Activated CD8-positive, alpha-beta memory T cell treated with anti-CD3 and anti-CD28 coated beads, Interleukin-2, amount 50 U/mL, for 24 hours (primary cell): ENCODE results near the gene CALN1.
"Not testable (repeated sequence)": the region's sequence is repeated elsewhere in the genome, so short reads cannot be mapped to it uniquely, and the experiment has no call there.

Source experiments
- DNase-seq: peaks from one replicate; pipeline ENCODE4 v3.0.0-alpha.2; 2020; ENCODE audit errors: extremely low read depth

CALN1 gene

DNA sequence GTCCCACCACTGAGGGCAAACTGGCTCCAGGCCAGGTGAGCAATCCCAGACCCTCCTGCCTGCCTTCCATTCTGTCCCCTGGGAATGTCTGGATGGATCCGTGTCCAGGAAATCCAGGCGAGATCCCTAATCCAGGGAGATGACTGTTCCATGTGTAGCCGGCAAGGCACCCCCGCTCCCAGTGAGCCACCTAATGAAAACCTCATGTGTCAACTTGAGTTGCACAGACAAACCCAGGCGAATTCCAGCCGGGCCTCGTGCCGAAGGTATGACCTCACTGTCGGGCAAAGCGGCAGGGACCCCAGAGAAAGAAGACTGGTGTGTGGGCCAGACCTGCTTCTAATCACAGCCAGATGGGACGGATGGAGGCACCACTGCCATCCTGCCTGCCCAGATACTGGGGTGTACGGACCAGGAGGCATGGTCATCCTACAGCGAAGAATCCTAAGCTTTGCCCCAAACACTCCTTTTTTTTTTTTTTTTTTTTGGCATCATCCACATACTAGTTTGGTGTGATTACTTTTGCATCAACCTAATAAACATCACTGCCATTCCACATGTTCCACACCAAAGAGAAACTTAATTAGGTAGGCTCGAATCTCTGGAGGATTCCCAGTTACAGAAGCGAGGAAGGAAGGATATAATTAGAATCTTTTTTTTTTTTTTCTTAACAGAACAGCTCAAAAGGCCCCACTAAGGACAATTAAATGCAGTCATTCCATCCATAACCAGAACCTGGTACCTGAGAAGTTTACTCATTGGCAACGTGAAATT lies 313.1 kb downstream of the CALN1 start:
- DNase-seq = no peak

DNA sequence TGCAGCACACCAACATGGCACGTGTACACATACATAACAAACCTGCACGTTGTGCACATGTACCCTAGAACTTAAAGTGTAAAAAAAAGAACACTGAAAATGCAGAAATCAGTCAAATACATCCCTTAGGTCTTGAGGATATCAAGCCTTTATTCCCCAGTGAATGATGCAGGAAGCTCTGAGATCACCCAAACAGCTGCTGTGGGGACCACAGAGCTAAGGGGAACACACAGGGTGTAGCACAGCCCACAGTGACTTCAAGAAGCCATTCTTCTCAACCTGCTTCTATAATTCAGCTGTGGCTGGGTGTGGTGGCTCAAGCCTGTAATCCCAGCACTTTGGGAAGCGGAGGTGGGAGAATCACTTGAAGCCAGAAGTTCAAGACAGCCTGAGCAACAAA lies 314.9 kb downstream of the CALN1 start:
- no peak for DNase-seq

DNA sequence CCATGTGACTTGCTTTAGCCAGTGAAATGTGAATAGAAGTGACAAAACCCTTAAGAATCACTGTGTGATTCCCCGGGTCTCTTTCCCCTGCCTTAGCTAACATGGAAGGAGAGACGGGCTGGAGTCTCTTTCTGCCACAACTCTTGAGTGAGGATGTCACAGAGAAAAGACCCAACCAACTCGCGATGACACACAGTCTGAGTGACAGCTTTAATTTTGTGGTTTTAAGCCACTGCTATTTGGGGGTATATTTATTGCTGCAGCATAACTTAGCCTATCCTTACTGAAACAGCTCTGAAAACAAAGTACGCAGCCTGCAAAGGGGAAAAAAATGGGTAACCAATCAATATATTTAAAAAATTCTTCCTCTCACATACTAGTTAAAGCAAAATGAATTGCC lies 319.4 kb downstream of the CALN1 start:
- no peak for DNase-seq

DNA sequence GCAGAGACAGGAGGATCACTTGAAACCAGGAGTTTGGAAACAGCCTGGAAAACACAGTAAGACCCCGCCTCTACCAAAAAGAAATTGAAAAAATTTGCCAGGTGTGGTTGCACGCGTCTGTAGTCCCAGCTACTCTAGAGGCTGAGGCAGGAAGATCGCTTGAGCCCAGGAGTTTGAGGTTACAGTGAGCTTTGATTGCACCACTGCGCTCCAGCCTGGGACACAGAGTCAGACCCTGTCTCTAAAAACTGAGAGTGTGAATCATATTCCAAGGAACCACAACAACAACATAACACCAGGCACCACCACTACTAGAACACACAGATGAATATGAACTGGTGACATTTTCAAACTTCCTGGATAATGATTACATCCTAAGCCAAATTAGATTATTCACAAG lies 324.2 kb downstream of the CALN1 start:
- no peak for DNase-seq

DNA sequence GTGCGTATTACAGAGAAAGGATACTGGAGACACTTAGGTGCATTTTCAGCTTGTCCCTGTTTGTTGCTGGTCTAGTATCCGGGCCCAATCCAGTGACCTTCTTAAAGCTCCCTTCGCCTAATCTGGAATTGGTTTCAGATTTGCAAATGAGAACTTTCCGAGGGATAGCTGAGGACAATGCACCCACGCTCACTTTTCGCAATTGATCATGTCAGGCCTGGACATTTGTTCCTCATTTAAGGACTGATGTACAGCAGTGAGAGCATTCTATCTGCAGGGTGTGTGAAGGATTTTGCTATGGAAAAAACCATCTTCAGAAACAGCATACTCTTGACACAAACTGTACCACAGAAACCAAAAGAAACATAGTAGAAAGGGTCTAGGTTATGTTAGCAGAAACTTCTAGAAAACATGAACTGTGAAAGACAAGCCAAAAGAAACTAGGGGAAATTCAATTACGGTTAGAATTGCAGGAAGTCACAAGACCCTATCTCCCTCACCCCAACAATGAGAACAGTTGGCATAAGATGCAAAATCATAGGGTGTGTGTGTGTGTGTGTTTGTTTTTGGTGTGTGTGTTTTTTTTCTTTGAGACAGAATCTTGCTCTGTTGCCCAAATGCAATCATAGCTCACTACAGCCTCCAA lies 331.1 kb downstream of the CALN1 start:
- DNase-seq = no peak

DNA sequence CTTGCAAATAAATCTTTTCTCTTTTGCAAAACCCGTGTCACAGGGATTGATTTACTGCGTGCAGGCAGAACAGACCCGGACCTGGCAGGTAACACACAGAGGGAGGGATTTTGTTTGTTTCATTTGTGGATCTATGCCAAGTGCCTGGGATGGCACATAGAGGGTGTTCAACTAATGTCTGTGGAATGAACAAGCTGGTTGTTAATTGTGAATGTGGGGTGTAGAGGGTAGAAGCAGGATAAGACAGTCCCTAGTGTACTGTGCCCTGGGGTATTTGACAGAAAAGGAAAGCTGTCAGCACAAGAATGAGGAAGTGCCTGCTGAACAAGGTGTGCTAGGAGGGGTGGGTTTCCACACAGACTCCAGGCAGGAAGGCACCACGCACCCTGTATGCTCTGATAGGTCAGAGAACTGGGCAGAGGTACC lies 331.8 kb downstream of the CALN1 start:
- no peak for DNase-seq

DNA sequence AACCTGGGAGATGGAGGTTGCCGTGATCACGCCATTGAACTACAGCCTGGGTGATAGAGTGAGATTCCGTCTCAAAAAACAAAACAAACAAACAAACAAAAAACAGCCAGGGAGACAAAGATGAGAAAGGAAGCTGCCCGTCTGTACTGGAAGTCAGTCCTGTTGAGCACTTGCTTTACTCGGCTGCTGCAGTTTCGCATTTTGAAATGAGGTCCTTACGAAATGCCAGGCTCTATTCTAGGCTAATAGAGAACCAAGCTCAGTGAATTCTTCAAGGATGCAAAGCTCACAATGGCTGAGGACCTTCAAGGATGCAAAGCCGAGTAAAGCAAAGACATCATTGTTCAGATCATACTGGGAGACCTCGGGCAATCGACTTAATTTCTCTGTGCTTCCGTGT lies 333.3 kb downstream of the CALN1 start:
- DNase-seq = no peak

DNA sequence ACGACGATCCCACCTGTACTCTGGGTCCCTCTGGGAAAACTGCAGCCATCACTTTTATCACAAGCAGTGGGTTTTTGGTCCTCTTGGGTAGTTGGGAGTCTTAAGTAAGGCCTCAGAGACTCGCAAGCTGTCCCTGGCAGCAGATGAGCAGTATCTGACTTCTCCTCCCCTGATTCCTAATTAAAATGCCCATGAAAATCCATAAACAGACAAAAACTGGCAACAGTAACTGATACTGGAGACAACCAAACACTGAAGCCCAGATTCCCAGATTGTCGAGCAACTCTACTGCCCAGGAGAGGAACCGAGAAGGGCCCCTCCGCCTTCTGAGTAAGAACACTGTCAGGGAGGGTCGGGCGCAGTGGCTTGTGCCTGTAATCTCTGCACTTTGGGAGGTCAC lies 333.8 kb downstream of the CALN1 start:
- no peak for DNase-seq

DNA sequence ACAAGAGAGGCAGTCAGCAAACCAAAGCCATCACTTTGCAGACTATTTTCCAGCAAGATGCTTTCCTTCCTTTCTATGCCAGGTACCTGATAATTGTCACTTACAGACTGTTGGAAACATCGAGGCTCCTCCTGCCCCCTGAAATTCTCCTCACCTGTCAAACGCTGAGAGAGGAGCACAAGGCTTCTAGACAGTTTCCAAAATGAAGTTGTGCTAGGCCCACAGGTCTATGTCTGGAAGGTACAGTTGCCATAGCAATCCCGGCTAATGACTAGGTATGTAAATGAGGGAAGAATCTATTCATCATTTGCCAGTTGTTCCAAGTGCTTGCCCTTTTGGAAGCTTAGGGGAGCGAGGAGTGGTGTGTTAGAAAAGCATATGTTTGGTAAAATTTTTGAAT lies 334.4 kb downstream of the CALN1 start:
- no peak for DNase-seq

DNA sequence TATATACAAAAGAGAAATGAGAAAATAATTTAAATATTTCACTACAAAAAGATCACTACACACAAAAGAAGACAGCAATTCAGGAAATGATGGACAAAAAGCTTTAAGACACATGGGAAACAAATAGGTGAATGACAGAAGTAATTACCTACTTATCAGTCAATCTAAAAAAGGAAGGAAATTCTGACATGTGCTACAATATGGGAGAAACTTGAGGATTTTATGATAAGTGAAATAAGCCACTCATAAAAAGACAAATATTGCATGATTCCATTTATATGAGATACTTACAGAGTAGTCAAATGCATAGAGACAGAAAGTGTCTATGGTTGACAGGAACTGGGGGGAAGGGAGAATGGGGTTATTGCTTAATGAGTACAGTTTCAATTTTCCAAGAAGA lies 339.2 kb downstream of the CALN1 start:
- DNase-seq = no peak

DNA sequence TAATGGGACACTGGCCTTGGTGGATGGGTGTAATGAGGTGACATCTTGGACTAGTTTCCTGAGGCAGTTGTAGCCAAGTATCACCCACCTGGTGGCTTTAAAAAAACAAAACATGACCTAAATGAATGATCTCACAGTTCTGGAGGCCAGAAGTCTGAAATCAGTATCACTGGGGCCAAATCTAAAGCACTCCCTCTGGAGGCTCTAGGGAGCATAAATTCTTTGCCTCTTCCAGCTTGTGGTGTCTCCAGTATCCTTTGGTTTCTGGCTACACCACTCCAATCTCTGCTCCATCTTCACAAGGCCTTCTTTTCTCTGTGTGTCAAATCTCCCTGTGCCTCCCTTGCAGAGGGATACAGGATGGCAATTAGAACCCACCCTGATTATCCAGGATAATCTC lies 342.9 kb downstream of the CALN1 start:
- DNase-seq = no peak

DNA sequence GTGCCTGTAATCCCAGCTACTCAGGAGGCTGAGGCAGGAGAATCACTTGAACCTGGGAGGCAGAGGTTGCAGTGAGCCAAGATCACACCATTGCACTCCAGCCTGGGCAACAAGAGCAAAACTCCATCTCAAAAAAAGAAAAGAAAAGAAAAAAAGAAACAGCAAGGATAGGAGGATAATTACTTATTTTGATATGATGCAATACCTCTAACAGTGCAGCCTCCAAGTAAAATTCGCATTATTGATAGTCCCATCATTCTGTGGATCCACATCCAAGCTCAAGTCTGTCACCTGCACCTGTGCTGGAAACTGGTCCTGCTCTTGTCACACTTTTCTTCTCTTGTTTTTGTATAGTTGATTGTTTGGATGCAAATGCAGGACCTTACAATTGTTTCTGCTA lies 346.4 kb downstream of the CALN1 start:
- DNase-seq = not testable (repeated sequence)

DNA sequence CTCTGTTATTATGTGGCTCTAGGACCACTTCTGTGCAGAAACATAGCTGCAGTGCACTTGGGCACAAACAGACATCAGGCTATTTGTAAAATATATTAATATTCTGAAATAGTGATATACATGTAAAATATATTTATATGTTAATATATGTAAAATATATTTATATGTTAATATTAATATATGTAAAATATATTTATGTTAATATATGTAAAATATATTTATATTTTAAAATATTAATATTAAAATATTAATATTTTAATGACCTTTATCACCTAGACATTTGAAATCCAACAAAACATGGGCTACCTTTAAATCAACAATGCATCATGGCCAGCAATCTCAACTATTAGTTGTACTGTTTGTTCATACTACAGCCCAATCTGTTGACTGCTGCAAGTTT lies 347.2 kb downstream of the CALN1 start:
- DNase-seq = no peak

DNA sequence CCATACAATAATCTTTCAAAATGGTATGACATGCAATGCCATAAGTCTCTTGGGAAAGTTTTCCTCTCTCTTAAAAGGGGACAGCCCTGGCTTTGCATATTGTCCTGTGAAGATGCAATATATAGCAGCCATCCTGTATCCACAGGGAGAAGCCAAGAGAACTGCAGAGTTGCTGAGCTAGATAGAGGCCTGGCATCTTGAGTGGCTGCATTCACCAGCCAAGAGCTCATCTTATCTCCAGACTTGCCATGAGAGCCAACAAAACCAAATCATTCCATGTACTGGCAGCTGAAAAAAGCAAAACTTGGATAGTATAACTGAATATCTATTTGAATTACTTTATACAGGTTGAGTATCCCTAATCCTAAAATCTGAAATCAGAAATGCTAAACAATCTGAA lies 348.8 kb downstream of the CALN1 start:
- no peak for DNase-seq

DNA sequence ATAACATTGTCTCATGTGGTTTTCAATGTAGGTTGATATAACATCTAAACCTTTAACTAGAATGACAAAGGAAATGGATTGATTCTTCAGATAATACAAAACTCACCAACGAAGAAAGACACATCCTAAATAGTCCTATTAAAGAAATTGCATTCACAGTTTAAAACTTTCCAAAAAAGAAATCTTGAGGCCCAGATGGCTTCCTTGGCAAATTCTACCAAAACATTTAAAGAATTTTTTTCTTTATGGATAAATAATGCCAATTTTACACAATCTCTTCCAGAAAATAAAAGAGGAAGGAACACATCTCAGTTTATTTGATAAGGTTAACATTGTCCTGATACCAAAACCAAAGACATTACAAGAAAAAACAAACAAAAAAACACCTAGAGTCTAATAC lies 349.5 kb downstream of the CALN1 start:
- no peak for DNase-seq

DNA sequence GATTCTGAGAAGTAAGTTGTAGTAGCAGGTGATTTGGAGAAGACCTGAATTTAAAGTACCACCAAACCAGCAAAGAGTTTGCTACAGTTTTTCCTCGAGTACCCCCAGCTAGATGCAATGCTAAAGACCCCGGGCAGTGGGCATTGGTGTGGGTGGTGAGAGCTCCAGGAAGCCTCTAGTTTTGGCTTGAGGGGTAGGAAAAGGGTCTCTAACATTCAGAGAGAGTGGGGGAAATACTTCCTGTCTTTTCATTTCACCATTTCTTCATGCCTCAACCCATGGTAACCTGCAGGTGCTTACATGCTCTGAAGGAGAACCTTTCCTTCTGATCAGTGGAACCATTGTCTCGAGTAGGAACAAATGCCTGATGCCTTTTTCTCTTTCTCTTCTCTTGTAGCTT lies 352.2 kb downstream of the CALN1 start:
- no peak for DNase-seq

DNA sequence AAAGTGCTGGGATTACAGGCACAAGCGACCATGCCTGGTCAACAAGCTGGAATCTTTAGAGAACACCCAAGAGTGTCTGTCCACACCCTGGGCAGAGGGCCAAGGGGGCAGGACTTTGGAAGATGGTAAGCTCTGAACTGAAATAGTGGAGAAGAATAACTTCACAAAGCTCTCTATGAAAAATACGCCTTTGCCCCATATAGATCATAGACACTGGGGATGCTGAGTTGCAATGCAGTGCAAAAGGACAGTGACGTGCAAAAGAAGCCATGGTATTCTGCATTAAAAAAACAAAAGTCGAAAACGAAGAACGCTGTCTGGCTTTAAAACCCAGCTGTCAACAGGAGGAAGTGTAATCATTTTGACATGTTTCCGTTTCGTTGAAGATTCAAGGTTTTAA lies 353.6 kb downstream of the CALN1 start:
- DNase-seq = no peak

DNA sequence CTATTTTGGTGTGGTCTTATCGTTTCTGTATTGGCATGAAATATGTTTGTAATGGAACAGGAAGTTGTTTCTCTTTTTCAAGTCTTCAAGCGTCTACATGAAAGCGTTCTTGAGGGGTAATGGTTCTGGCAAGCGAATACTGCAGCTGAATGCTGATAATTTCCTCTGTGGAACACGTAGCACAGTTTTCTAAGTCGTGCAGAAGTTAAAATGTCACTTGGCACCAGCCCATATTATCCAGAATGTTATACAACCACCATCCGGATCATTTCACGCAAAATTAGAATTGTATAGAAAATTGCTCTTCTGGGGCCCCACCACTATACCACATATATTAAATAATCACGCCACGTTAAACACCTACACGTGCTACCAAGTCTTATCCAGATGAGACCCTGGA lies 354.3 kb downstream of the CALN1 start:
- DNase-seq = no peak

DNA sequence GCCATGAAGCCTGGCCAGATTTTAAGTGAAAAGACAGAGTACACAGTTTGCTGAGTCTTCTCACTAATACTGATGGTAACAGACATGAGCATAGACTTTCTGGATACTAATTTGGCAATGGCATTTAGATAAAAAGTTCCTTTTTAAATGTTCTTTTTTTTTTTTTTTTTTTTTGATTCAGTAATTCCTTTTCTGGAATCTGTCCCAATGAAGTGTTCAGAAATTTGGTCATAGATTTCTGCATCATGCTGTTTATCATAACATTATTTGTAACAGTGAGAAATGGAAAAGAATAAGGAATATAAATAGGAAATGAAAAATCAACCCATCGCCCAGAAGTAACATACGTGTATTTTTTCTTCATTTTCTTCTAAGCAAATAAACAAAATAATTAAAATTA lies 354.9 kb downstream of the CALN1 start:
- no peak for DNase-seq

DNA sequence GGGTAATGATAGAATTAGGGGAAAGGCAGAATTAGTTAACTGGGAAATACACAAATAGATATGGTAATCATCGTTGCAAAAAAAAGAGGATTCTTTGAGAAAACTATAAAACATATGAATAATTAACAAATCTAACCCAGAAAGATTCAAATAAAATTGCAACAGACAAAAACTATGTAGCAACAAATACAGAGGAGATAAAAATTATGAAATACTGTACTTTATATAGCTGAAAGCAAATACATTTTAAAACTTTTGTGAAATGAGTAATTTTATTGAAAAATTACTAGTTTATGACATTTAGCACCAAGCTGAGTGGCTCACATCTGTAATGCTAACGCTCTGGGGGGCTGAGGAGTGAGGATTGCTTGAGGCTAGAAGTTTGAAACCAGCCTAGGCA lies 356.7 kb downstream of the CALN1 start:
- no peak for DNase-seq

DNA sequence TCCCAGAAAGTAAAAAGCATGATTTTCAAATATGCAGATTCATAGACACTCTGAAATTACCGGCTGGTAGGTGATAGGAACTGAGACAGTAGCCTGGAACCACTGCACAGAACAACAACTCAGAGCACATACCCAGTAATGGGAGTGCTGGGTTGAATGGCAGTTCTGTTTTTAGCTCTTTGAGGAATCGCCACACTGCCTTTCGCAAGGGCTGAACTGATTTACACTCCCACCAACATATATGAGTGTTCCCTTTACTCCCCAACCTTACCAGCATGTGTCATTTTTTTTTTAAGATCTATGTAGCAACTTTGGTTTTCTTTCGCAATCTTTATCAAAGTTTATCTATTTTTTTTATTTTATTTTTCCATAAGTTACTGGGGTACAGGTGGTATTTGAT lies 358.8 kb downstream of the CALN1 start:
- DNase-seq = no peak

DNA sequence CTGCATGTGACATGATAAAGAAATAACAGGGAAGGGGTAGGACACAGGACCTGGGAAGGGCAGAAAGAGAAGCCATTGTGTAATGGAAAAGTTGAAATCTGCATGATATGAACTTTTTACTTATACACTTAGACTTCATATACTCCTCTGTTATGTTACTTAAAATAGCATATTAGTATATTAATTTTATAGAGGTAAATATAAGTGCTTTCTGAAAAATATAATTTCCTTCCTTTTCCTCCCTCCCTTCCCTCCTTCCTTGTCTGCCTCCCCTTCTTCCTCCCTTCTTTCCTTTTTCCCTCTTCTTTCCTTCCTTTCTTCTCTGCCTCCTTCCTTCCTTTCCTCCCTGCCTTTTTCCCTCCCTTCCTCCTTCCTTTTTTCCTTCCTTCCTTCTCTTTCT lies 363.7 kb downstream of the CALN1 start:
- no peak for DNase-seq

DNA sequence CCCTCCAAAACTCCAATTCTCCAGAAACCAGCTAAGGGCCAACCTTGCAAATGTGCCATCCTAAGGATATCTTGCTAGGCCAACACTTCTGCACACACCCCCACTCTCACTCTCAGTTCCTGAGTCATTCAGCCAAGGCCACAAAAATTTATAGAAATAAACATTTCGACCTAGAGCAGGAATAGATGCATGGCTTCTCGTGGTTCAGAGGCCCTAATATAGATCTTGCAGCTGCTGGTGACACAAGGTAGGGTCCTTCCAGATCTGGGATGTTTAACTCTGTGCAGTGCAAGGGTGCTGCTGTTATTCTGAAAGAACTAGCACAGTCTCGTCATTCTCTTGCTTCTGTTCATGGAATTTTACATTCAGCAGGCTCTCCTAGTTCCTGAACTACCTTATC lies 369.3 kb downstream of the CALN1 start:
- DNase-seq = no peak

DNA sequence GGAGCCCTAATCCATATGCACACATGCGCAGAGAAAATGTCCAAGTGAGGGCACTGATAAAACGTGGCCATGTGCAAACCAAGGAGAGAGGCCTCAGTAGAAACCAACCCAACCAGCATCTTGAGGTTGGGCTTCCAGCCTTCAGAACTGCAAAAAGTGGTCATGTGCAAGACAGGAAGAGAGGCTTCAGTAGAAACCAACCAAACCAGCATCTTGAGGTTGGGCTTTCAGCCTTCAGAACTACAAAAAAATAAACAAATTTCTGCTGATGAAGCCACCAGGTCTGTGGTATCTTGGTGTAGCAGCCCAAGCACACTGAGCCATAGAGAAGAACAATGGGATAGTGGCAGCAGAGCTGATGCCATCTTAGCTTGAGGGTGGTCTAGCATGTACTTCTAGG lies 371.5 kb downstream of the CALN1 start:
- DNase-seq = no peak
